Stimulated activated CD4-positive, alpha-beta T cell treated with anti-CD3 and anti-CD28 coated beads, TNF-alpha, amount 100 ng/mL, for 24 hours (primary cell): ENCODE results near the gene MDFI.

ENCODE experiments used
- DNase-seq, 3 experiments: peaks; one replicate each; pipeline ENCODE4 v3.0.0-alpha.2; 2020; ENCODE audit warnings: low read depth in 3 of 3

MDFI gene

GRCh38 chr6:41688256-41688965, 50.1 kb downstream of the MDFI start:
- no peak for DNase-seq

GRCh38 chr6:41689171-41690008, 51.1 kb downstream of the MDFI start:
- DNase-seq: no peak

- DNase-seq: no peak
These were observed 52.5 kb downstream of the MDFI start for GRCh38 chr6:41690541-41691330.

- no peak for DNase-seq
These were observed 53.3 kb downstream of the MDFI start for GRCh38 chr6:41691426-41692079.

- DNase-seq: no peak
These were observed 53.9 kb downstream of the MDFI start for GRCh38 chr6:41692080-41692675.

GRCh38 chr6:41692730-41693129, 54.5 kb downstream of the MDFI start:
- DNase-seq: no peak

- no peak for DNase-seq
These were observed 55.3 kb downstream of the MDFI start for GRCh38 chr6:41693281-41694240.

- no peak for DNase-seq
These were observed 56.7 kb downstream of the MDFI start for GRCh38 chr6:41694815-41695526.

- no peak for DNase-seq
These were observed 57.6 kb downstream of the MDFI start for GRCh38 chr6:41695825-41696224.

GRCh38 chr6:41696788-41697187, 58.5 kb downstream of the MDFI start:
- DNase-seq: no peak

- no peak for DNase-seq
These were observed 59.9 kb downstream of the MDFI start for GRCh38 chr6:41697861-41698781.

GRCh38 chr6:41699063-41699462, 60.8 kb downstream of the MDFI start:
- no peak for DNase-seq

GRCh38 chr6:41700463-41701347, 62.4 kb downstream of the MDFI start:
- no peak for DNase-seq

GRCh38 chr6:41702089-41702745, 63.9 kb downstream of the MDFI start:
- no peak for DNase-seq

- no peak for DNase-seq
These were observed 64.7 kb downstream of the MDFI start for GRCh38 chr6:41702771-41703494.
